ENCODE data around the gene MYO1E.

DNA sequence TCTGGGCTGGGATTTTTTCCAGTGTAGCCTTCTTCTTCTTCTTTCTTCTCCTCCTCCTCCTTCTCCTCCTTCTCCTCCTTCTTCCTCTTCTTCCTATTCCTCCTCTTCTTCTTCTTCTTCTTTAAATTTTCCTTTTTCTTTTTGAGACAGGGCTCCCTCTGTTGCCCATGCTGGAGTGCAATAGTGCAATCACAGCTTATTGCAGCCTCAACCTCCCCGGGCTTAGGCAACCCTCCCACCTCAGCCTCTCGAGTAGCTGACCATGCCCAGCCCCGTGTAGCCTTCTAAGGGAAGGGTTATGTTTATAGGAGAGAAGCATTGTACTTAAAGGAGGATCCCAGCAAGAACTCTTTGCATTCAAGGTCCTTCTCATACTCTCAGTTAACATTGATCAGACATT lies 24.0 kb upstream of the MYO1E start:
- TF ChIP-seq, protein P1, sequence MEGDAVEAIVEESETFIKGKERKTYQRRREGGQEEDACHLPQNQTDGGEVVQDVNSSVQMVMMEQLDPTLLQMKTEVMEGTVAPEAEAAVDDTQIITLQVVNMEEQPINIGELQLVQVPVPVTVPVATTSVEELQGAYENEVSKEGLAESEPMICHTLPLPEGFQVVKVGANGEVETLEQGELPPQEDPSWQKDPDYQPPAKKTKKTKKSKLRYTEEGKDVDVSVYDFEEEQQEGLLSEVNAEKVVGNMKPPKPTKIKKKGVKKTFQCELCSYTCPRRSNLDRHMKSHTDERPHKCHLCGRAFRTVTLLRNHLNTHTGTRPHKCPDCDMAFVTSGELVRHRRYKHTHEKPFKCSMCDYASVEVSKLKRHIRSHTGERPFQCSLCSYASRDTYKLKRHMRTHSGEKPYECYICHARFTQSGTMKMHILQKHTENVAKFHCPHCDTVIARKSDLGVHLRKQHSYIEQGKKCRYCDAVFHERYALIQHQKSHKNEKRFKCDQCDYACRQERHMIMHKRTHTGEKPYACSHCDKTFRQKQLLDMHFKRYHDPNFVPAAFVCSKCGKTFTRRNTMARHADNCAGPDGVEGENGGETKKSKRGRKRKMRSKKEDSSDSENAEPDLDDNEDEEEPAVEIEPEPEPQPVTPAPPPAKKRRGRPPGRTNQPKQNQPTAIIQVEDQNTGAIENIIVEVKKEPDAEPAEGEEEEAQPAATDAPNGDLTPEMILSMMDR (IDR thresholded peaks at IDR 0.05), result peak; percentile 12; the same call in 1 of the 2 replicates
- no peak for TF ChIP-seq ZFX (IDR thresholded peaks at IDR 0.05; ENCODE audit: borderline replicate concordance)
